ENCODE data around the gene JSRP1. TPM values are rescaled to one million over a fixed set of nuclear protein-coding genes. Genes with fewer than 3 reads are reported as not detected.

The JSRP1 gene
- polyA plus RNA-seq, 1 donor from 2014 or later: 1.4 TPM

DNA sequence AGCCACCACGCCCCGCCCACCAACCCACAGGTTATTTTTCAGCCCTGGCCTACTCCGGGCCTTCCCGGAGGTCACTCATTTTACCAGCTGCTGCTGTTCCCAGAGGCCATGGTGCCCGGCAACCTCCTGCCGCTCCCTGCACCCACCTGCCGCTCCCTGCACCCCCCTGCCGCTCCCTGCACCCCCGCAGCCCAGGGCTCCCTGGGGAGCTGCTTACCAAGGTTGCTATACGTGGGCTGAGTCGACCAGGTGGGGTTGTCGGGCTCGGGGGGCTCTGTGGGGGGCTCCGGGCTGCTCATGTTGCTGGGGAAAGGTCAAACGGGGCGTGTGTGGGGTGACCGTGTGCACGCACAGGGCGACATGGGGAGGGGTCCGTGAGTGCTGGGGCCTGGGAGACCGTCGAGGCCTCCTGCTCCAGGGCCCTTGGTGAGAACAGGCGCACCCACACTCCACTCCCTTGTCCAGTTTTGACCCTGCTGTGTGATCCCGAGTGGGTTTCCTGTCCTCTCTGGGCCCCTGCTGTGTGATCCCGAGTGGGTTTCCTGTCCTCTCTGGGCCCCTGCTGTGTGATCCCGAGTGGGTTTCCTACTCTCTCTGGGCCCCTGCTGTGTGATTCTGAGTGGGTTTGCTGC lies 24.5 kb upstream of the JSRP1 start:
- H3K9me2 ChIP-seq (ENCODE audit: insufficient read depth, low read length): no peaks in the 10 kb centered on the region
- H3F3A ChIP-seq (ENCODE audit: insufficient read depth, low read length, poor library complexity, severe bottlenecking): no peaks in the 10 kb centered on the region
- no peaks in the 10 kb centered on the region for H4K20me1 ChIP-seq (ENCODE audit: insufficient read depth)
- no peak overlapping the region for H3K4me3 ChIP-seq (ENCODE audit: low read length)
- H3K27ac ChIP-seq (ENCODE audit: low read length): no peak overlapping the region
- no peak overlapping the region for H3K9ac ChIP-seq (ENCODE audit: low read length)
- no peak overlapping the region for H3K4me2 ChIP-seq (ENCODE audit: low read length)
- H2AFZ ChIP-seq (ENCODE audit: low read depth, low read length): no peak overlapping the region
- no peaks in the 10 kb centered on the region for H3K36me3 ChIP-seq (ENCODE audit: insufficient read depth, low read length)
- no peaks in the 10 kb centered on the region for H3K79me2 ChIP-seq (replicated peaks; ENCODE audit: insufficient read depth, low read length)
- no peak for TF ChIP-seq EZH2 (IDR thresholded peaks at IDR 0.05; ENCODE audit: borderline replicate concordance, insufficient read depth, low read length, poor library complexity, severe bottlenecking)
- TF ChIP-seq, protein P1, sequence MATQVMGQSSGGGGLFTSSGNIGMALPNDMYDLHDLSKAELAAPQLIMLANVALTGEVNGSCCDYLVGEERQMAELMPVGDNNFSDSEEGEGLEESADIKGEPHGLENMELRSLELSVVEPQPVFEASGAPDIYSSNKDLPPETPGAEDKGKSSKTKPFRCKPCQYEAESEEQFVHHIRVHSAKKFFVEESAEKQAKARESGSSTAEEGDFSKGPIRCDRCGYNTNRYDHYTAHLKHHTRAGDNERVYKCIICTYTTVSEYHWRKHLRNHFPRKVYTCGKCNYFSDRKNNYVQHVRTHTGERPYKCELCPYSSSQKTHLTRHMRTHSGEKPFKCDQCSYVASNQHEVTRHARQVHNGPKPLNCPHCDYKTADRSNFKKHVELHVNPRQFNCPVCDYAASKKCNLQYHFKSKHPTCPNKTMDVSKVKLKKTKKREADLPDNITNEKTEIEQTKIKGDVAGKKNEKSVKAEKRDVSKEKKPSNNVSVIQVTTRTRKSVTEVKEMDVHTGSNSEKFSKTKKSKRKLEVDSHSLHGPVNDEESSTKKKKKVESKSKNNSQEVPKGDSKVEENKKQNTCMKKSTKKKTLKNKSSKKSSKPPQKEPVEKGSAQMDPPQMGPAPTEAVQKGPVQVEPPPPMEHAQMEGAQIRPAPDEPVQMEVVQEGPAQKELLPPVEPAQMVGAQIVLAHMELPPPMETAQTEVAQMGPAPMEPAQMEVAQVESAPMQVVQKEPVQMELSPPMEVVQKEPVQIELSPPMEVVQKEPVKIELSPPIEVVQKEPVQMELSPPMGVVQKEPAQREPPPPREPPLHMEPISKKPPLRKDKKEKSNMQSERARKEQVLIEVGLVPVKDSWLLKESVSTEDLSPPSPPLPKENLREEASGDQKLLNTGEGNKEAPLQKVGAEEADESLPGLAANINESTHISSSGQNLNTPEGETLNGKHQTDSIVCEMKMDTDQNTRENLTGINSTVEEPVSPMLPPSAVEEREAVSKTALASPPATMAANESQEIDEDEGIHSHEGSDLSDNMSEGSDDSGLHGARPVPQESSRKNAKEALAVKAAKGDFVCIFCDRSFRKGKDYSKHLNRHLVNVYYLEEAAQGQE (IDR thresholded peaks at IDR 0.05; ENCODE audit: borderline replicate concordance): no peak
- H3K9me3 ChIP-seq (ENCODE audit: low read length): no peaks in the 10 kb centered on the region
- peaks cover 14% of the 10 kb centered on the region for H3K27me3 ChIP-seq (ENCODE audit: insufficient read depth, low read depth, low read length)

DNA sequence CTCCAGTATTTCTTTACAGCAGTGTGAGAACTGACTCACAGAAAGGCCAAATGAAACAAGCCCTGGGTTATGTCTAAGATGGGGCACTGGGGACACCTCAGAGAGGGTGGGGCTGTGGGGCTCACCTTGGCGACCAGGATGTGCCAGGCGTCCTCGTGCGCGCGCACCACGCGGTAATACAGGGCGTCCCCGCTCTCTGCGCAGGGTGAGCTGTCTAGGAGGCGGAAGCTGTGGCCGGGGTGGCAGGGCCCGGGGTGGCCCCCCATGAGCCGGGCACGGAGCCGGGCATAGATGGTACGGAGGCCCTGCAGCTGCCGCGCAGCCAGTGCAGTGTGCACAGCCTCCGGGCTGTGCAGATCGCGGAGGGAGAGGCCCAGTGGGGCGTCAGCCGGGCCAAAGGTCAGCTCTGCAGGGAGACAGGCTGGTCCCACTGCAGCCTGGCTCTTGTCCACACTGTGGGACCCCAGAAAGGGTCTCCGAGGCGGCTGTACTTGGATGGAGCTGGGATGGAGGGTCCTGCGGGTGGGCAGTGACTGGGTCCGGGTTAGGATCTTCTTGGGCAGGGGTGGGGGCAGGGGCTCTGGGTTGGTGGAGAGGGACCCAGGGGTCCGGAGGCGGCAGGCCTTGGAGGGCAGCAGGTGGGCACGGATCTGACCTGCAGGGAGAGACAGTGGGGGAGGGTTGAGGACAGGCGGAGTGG lies 22.4 kb upstream of the JSRP1 start:
- H3F3A ChIP-seq (ENCODE audit: insufficient read depth, low read length, poor library complexity, severe bottlenecking): no peaks in the 10 kb centered on the region
- H4K20me1 ChIP-seq (ENCODE audit: insufficient read depth): peaks cover 4% of the 10 kb centered on the region
- no peak overlapping the region for H3K27ac ChIP-seq (ENCODE audit: low read length)
- no peak overlapping the region for H3K4me3 ChIP-seq (ENCODE audit: low read length)
- no peaks in the 10 kb centered on the region for H3K9me3 ChIP-seq (ENCODE audit: low read length)
- H2AFZ ChIP-seq (ENCODE audit: low read depth, low read length): no peak overlapping the region
- H3K9me2 ChIP-seq (ENCODE audit: insufficient read depth, low read length): no peaks in the 10 kb centered on the region
- no peaks in the 10 kb centered on the region for H3K36me3 ChIP-seq (ENCODE audit: insufficient read depth, low read length)
- TF ChIP-seq, protein P1 (IDR thresholded peaks at IDR 0.05; ENCODE audit: borderline replicate concordance): no peak
- TF ChIP-seq POLR2AphosphoS5 (IDR thresholded peaks at IDR 0.05): no peak
- H3K4me2 ChIP-seq (ENCODE audit: low read length): no peak overlapping the region
- H3K9ac ChIP-seq (ENCODE audit: low read length): no peak overlapping the region
- peaks cover 14% of the 10 kb centered on the region for H3K27me3 ChIP-seq (ENCODE audit: insufficient read depth, low read depth, low read length)
- peaks cover 8% of the 10 kb centered on the region for H3K79me2 ChIP-seq (replicated peaks; ENCODE audit: insufficient read depth, low read length)

DNA sequence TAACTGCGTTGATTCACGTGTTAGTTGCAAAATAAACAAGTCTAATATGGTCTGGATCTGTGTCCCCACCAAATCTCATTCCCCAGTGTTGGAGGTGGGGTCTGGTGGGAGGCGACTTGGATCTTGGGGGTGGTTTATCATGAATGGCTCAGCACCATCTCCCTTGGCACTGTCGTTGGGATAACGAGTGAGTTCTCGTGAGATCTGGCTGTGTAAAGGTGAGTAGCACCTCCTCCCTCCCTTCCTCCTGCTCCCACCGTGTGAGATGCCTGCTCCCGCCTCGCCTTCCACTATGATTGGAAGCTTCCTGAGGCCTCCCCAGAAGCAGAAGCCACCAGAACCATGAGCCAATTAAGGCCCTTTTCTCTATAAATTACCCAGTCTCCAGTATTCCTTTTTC lies 20.9 kb upstream of the JSRP1 start:
- H3K9me2 ChIP-seq (ENCODE audit: insufficient read depth, low read length): no peaks in the 10 kb centered on the region
- H3K4me3 ChIP-seq (ENCODE audit: low read length): no peak overlapping the region
- no peak overlapping the region for H3K9ac ChIP-seq (ENCODE audit: low read length)
- H3K79me2 ChIP-seq (replicated peaks; ENCODE audit: insufficient read depth, low read length): peaks cover 21% of the 10 kb centered on the region
- H2AFZ ChIP-seq (ENCODE audit: low read depth, low read length): no peak overlapping the region
- no peaks in the 10 kb centered on the region for H3K9me3 ChIP-seq (ENCODE audit: low read length)
- H3K4me2 ChIP-seq (ENCODE audit: low read length): no peak overlapping the region
- no peaks in the 10 kb centered on the region for H3K36me3 ChIP-seq (ENCODE audit: insufficient read depth, low read length)
- H3K27ac ChIP-seq (ENCODE audit: low read length): no peak overlapping the region
- peaks cover 18% of the 10 kb centered on the region for H4K20me1 ChIP-seq (ENCODE audit: insufficient read depth)
- peaks cover 4% of the 10 kb centered on the region for H3F3A ChIP-seq (ENCODE audit: insufficient read depth, low read length, poor library complexity, severe bottlenecking)
- H3K27me3 ChIP-seq (ENCODE audit: insufficient read depth, low read depth, low read length): peaks cover 5% of the 10 kb centered on the region
- TF ChIP-seq EZH2 (IDR thresholded peaks at IDR 0.05; ENCODE audit: borderline replicate concordance, insufficient read depth, low read length, poor library complexity, severe bottlenecking) (no peak), RAD21 (conservative IDR thresholded peaks at IDR 0.05) (no peak), POLR2AphosphoS5 (IDR thresholded peaks at IDR 0.05) (no peak), SMC3 (conservative IDR thresholded peaks at IDR 0.05; ENCODE audit: poor library complexity) (no peak), EP300 (conservative IDR thresholded peaks at IDR 0.05; ENCODE audit: poor library complexity, severe bottlenecking) (no peak), TAF1 (IDR thresholded peaks at IDR 0.05; ENCODE audit: low read depth) (no peak)
- TF ChIP-seq, protein P2, sequence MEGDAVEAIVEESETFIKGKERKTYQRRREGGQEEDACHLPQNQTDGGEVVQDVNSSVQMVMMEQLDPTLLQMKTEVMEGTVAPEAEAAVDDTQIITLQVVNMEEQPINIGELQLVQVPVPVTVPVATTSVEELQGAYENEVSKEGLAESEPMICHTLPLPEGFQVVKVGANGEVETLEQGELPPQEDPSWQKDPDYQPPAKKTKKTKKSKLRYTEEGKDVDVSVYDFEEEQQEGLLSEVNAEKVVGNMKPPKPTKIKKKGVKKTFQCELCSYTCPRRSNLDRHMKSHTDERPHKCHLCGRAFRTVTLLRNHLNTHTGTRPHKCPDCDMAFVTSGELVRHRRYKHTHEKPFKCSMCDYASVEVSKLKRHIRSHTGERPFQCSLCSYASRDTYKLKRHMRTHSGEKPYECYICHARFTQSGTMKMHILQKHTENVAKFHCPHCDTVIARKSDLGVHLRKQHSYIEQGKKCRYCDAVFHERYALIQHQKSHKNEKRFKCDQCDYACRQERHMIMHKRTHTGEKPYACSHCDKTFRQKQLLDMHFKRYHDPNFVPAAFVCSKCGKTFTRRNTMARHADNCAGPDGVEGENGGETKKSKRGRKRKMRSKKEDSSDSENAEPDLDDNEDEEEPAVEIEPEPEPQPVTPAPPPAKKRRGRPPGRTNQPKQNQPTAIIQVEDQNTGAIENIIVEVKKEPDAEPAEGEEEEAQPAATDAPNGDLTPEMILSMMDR (IDR thresholded peaks at IDR 0.05; ENCODE audit: poor library complexity, severe bottlenecking): no peak
- TF ChIP-seq, protein P1 (IDR thresholded peaks at IDR 0.05; ENCODE audit: borderline replicate concordance): no peak

All from neural cell (in vitro differentiated cells).